ENCODE results near the gene PHF20.

PHF20 gene

DNA sequence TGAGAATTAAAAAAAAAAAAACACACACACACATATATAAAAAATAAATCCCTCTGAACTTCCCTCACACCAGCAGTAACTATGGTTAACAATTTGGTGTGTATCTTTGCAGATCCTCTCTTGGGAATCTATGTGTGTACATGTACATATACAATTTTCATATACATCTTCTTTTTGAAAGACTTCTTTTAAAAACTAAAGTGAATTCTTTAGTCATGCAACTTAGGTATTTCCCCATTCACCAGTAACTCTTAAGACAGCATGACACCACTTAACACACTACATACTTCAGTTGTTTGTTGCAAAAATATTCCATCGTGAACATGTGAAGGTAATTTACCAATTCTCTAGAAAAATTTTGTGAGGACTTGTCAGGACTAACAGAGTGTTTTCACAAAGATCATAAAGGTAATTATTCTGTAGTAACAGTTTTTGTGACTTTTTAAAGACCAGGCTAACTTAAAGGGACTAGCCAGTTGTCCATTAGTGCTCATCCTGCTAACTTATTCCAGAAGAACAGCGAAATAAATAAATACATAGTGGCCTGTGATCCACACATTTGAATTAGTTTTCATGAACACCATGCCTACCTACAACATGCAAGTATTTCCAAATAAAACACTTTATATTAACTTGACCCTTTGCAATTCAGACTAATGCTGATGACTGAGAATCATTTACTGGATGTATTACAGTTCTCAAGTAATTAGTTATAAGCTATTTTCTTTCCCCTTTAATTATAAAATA lies 41.8 kb upstream of the PHF20 start:
- no peak for DNase-seq
- Histone ChIP-seq H3K27me3 (replicated peaks) (no peaks in the 10 kb centered on the region), H3K36me3 (replicated peaks) (peaks cover 93% of the 10 kb centered on the region), H3K4me3 (ENCODE audit: low read depth, low read length) (no peak overlapping the region), H3K27ac (no peak overlapping the region)
- in situ Hi-C loops (cut with HindIII; ENCODE audit: low pct_ligation_motif_present, low sequenced_read_pairs): loop anchor here (25.0 kb wide), 1 partner anchor 157 kb away; no protein-coding TSS in a partner anchor
- TF ChIP-seq, protein P1, sequence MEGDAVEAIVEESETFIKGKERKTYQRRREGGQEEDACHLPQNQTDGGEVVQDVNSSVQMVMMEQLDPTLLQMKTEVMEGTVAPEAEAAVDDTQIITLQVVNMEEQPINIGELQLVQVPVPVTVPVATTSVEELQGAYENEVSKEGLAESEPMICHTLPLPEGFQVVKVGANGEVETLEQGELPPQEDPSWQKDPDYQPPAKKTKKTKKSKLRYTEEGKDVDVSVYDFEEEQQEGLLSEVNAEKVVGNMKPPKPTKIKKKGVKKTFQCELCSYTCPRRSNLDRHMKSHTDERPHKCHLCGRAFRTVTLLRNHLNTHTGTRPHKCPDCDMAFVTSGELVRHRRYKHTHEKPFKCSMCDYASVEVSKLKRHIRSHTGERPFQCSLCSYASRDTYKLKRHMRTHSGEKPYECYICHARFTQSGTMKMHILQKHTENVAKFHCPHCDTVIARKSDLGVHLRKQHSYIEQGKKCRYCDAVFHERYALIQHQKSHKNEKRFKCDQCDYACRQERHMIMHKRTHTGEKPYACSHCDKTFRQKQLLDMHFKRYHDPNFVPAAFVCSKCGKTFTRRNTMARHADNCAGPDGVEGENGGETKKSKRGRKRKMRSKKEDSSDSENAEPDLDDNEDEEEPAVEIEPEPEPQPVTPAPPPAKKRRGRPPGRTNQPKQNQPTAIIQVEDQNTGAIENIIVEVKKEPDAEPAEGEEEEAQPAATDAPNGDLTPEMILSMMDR (IDR thresholded peaks at IDR 0.05; ENCODE audit: low read depth, low read length, missing control alignments): no peak

DNA sequence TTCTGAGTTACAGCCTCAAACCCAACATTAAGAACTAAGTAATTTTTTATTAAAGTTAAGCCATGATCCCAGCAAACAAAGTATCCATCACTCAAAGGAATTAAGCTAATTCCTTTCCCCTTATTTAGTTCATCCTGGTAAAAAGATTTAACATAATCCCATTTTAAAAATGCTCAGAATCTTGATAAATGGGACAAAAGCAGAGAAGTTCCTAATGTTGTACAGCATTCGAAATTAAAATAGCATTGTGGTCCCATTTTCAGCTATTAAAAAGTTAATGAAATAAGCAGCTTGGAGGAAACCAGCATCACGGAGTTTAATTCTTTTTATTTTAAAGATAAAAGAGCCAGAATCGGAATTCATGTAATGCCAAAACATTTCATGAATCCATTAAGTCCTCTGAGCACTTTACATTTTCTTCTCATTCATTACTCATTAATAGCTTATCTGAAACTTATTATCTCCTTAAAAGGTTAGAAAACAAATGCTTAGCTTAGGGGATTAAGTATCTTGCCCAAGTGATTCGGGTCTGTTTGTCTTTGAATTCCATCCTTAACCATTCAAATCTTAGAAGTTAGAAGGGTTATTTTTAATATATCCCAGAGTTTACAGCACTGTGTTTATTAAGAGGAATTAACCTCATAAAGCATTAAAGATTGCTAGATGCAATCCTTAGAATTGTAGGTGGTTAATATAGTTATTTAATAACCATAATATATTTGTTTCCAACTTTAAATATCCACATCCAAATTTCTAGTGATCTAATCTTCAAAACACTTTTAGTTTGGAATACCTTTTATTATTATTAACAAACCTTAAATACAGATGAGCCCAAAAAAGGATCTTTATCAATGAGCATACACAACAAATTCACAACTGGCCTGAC lies 41.0 kb upstream of the PHF20 start:
- no peak overlapping the region for H3K27ac ChIP-seq
- no peak for DNase-seq
- H3K4me3 ChIP-seq (ENCODE audit: low read depth, low read length): no peak overlapping the region
- in situ Hi-C loops (cut with HindIII; ENCODE audit: low pct_ligation_motif_present, low sequenced_read_pairs): loop anchor here (25.0 kb wide), 1 partner anchor 156 kb away; no protein-coding TSS in a partner anchor
- no peaks in the 10 kb centered on the region for H3K27me3 ChIP-seq (replicated peaks)
- TF ChIP-seq, protein P1 (IDR thresholded peaks at IDR 0.05; ENCODE audit: low read depth, low read length, missing control alignments): no peak
- H3K36me3 ChIP-seq (replicated peaks): peaks cover 95% of the 10 kb centered on the region

DNA sequence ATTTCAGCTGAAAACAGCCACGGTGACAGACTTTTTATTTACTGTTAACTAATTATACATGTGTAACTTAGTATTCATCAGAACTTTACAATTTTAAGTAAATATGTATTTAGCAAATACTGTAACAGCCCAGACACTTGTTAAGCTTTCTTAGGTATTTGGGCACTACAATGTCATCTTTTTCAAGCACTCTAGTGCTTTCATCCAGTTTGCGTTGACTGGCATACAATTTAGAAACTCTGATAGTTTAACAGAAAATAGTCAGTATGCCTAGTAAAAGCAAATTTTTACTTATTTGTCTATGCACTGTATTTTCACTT lies 40.4 kb upstream of the PHF20 start:
- in situ Hi-C loops (cut with HindIII; ENCODE audit: low pct_ligation_motif_present, low sequenced_read_pairs): loop anchor here (25.0 kb wide), 1 partner anchor 156 kb away; no protein-coding TSS in a partner anchor
- Histone ChIP-seq H3K27me3 (replicated peaks) (no peaks in the 10 kb centered on the region), H3K4me3 (ENCODE audit: low read depth, low read length) (no peak overlapping the region), H3K36me3 (replicated peaks) (peaks cover 95% of the 10 kb centered on the region), H3K27ac (no peak overlapping the region)
- TF ChIP-seq, protein P1 (IDR thresholded peaks at IDR 0.05; ENCODE audit: low read depth, low read length, missing control alignments): no peak
- no peak for DNase-seq

DNA sequence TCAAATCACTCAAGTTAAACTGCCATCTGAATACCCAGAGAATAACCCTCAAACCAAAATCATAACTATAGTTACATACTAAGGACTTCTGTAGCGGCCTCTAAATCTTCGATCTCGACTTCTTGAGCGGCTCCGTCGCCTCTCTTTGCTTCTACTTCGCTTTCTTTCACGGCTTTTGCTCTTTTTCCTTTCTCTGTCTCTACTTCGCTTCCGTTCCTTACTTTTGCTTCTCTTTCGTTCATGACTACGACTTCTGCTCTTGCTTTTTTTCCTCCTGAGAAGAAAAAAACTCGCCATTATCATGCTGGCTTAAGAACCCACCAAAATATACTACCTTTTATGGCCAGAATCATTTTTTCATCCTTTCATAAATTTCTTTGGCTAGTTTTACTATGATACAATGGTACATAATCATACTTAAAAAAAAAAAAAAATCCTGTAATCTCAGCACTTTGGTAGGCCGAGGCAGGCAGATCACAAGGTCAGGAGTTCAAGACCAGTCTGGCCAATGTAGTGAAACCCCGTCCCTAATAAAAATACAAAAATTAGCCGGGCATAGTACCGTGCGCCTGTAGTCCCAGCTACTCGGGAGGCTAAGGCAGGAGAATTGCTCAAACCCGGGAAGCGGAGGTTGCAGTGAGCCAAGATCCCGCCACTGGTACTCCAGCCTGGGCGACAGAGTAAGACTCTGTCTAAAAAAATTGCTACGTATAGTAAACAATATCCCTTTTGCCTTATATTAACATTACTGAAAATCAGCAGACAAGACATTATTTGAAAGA lies 39.8 kb upstream of the PHF20 start:
- Histone ChIP-seq H3K27ac (no peak overlapping the region), H3K4me3 (ENCODE audit: low read depth, low read length) (no peak overlapping the region), H3K36me3 (replicated peaks) (peaks cover 95% of the 10 kb centered on the region), H3K27me3 (replicated peaks) (no peaks in the 10 kb centered on the region)
- in situ Hi-C loops (cut with HindIII; ENCODE audit: low pct_ligation_motif_present, low sequenced_read_pairs): loop anchor here (25.0 kb wide), 1 partner anchor 155 kb away; no protein-coding TSS in a partner anchor
- TF ChIP-seq, protein P1 (IDR thresholded peaks at IDR 0.05; ENCODE audit: low read depth, low read length, missing control alignments): no peak
- DNase-seq: no peak

DNA sequence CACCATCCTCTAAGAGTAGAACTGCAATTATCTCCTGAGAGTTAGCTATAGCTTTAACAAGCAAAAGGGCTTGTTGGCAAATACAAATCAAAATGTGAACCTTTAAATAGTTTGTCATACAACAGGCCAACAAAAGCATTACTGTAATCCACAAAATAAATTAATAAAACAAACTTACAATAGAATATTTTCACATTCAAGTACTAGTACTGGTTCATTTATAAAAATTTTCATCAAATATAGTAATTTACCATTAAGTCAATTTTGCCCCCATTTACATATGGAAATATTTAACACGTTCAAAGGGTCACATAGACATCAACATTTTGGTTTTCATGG lies 39.2 kb upstream of the PHF20 start:
- H3K27me3 ChIP-seq (replicated peaks): no peaks in the 10 kb centered on the region
- in situ Hi-C loops (cut with HindIII; ENCODE audit: low pct_ligation_motif_present, low sequenced_read_pairs): loop anchor here (25.0 kb wide), 1 partner anchor 155 kb away; no protein-coding TSS in a partner anchor
- DNase-seq: no peak
- TF ChIP-seq, protein P1 (IDR thresholded peaks at IDR 0.05; ENCODE audit: low read depth, low read length, missing control alignments): no peak
- H3K4me3 ChIP-seq (ENCODE audit: low read depth, low read length): no peak overlapping the region
- H3K27ac ChIP-seq: no peak overlapping the region
- peaks cover 97% of the 10 kb centered on the region for H3K36me3 ChIP-seq (replicated peaks)

Measured in brain microvascular endothelial cell (primary cell).